ENCODE measurements around the gene PARP12. TPM values are rescaled to one million over a fixed set of nuclear protein-coding genes. Genes with fewer than 3 reads are reported as not detected.

The PARP12 gene
- total and polyA plus RNA-seq, 9 of the 15 experiments (the other 6 are each of a cell fraction or from before 2014, with no cell fraction given) = 4.6 to 40.4 (median 23.5) TPM

DNA sequence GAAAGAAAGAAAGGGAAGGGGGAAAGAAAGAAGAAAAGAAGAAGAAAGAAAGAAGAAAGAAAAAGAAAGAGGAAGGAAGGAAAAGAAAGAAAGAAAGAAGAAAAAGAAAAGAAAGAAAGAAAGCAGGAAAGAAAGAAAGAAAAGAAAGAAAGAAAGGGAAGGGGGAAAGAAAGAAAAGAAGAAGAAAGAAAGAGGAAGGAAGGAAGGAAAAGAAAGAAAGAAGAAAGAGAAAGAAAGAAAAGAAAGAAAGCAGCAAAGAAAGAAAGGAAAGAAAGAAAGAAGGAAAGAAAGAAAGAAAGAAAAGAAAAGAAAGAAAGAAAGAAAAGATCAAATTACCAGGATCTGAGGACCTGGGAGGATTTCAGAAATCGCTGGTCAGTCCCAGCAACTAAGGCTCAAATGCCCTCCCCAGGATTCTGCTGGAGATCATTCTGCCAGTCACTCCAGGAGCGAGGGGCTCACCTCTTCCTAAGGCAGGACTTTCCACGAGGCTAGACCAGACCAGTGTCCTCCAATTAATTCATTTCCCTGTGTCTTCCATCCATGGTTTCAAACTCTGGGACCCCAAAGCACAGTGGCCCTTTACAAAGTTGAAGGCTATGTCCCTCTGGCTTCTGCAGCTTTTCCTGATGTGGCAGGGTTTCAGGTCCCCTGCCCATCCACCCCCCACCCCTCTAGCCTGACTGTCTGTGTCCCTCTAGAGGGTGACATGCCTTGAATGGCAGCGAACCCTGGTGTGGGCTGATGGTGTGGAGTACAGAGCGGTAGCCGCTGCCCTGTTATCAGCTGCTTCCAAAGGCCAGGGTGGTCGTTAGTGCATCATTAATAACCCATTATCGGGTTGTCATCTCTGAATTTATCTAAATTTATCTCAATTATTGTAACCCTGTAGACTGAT, 77.9 kb downstream of the PARP12 start (continued):
- TF ChIP-seq LARP7 (IDR thresholded peaks at IDR 0.05) (peak; percentile 90; the same call in 1 of the 2 replicates), MIER1 (IDR thresholded peaks at IDR 0.05; ENCODE audit: low read depth) (0 out of 2 replicates have a peak, but pooled peaks have one; percentile 32), THRAP3 (IDR thresholded peaks at IDR 0.05; ENCODE audit: borderline replicate concordance) (peak; percentile 71; the same call in 1 of the 2 replicates), CSDE1 (IDR thresholded peaks at IDR 0.05) (0 out of 4 replicates have a peak, but pooled peaks of 1 of the 2 experiments have one; percentile 56), HDAC2 (IDR thresholded peaks at IDR 0.05) (0 out of 2 replicates have a peak, but pooled peaks have one; percentile 43), FOXJ3 (CRISPR knock-in tag; IDR thresholded peaks at IDR 0.05) (no peak), EZH2 (IDR thresholded peaks at IDR 0.05; ENCODE audit: borderline replicate concordance, low read depth, low read length) (no peak), ARHGAP35 (IDR thresholded peaks at IDR 0.05; ENCODE audit: partially characterized antibody) (peak; percentile 77), ARID2 (IDR thresholded peaks at IDR 0.05) (peak; percentile 59; the same call in 1 of the 2 replicates), GATAD2A (IDR thresholded peaks at IDR 0.05) (0 out of 2 replicates have a peak, but pooled peaks have one; percentile 44), ASH1L (IDR thresholded peaks at IDR 0.05; ENCODE audit: borderline replicate concordance, low read depth, partially characterized antibody) (peak; percentile 59), HDAC1 (IDR thresholded peaks at IDR 0.05) (0 out of 4 replicates have a peak, but pooled peaks of 1 of the 2 experiments have one; percentile 51), ZNF740 (CRISPR knock-in tag; IDR thresholded peaks at IDR 0.05) (peak; percentile 77), ZNF740 (tag; IDR thresholded peaks at IDR 0.05) (no peak), ZNF511 (CRISPR knock-in tag; IDR thresholded peaks at IDR 0.05) (no peak), ARID1B (IDR thresholded peaks at IDR 0.05) (peak; percentile 12; the same call in 1 of the 2 replicates), SMARCE1 (IDR thresholded peaks at IDR 0.05) (peak; percentile 19; the same call in 1 of the 2 replicates), HLTF (IDR thresholded peaks at IDR 0.05) (0 out of 2 replicates have a peak, but pooled peaks have one; percentile 59), MTA2 (IDR thresholded peaks at IDR 0.05; ENCODE audit: low read depth) (peak; percentile 56), ZNF316 (IDR thresholded peaks at IDR 0.05) (no peak), CTCF (IDR thresholded peaks at IDR 0.05 in 2 of 3, conservative IDR thresholded peaks at IDR 0.05 in 1 of 3; ENCODE audit: insufficient read depth in 2 of 3, low read depth in 1 of 3, low read length in 3 of 3) (peak; percentile 38 to 49 (median 47); a peak in 5 of 6 replicates)
- TF ChIP-seq, protein P1, sequence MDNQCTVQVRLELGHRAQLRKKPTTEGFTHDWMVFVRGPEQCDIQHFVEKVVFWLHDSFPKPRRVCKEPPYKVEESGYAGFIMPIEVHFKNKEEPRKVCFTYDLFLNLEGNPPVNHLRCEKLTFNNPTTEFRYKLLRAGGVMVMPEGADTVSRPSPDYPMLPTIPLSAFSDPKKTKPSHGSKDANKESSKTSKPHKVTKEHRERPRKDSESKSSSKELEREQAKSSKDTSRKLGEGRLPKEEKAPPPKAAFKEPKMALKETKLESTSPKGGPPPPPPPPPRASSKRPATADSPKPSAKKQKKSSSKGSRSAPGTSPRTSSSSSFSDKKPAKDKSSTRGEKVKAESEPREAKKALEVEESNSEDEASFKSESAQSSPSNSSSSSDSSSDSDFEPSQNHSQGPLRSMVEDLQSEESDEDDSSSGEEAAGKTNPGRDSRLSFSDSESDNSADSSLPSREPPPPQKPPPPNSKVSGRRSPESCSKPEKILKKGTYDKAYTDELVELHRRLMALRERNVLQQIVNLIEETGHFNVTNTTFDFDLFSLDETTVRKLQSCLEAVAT (IDR thresholded peaks at IDR 0.05) = peak; percentile 56 to 81; a peak in 2 of 4 replicates

Measured in K562 (cell line).